Testis (tissue), 3 donors: ENCODE results near the gene BCAS3. TPM values are rescaled to one million over a fixed set of nuclear protein-coding genes. Genes with fewer than 3 reads are reported as not detected.

Experiments
- DNase-seq: peaks from one replicate; pipeline ENCODE4 v3.0.0-alpha.2; 2019
- H3K27ac ChIP-seq, 2 donors: fragments of 200-600 bp; sonication (generic); one replicate each; pipeline ENCODE4 v1.5.1; 2019
- H3K27me3 ChIP-seq: fragments of 200-600 bp; sonication (generic); one replicate; pipeline ENCODE4 v1.5.1; 2019
- H3K36me3 ChIP-seq: fragments of 200-600 bp; sonication (generic); one replicate; pipeline ENCODE4 v1.5.1; 2017; ENCODE audit warnings: low read depth; ENCODE audit errors: missing control alignments
- H3K4me1 ChIP-seq: fragments of 200-600 bp; sonication (generic); one replicate; pipeline ENCODE4 v1.5.1; 2019
- H3K4me3 ChIP-seq, 2 donors: fragments of 200-600 bp; sonication (generic); one replicate each; pipeline ENCODE4 v1.5.1; 2017 to 2019
- H3K9me3 ChIP-seq: fragments of 200-600 bp; sonication (generic); one replicate; pipeline ENCODE4 v1.5.1; 2017
- CTCF ChIP-seq, 3 experiments: fragments of 450-650 bp in 2 of 3; fragments of 200-600 bp in 1 of 3; sonication (generic) in 1 of 3; IDR thresholded peaks; one replicate each; pipeline ENCODE4 v1.5.1; 2016 to 2019; ENCODE audit warnings: antibody characterized with exemption in 3 of 3, mild to moderate bottlenecking in 2 of 3, moderate library complexity in 1 of 3
- POLR2A ChIP-seq: fragments of 450-650 bp; IDR thresholded peaks from one replicate; pipeline ENCODE4 v1.6.1; 2017; ENCODE audit warnings: antibody characterized with exemption, mild to moderate bottlenecking, moderate library complexity
- WGBS, 2 donors: methylation state at CpG; one replicate each; pipeline ENCODE4 v1.1.5; 2018; 5-methylcytosine and 5-hydroxymethylcytosine counted together
- intact Hi-C: fragments of 100-400 bp; cut with DNase I; formaldehyde crosslinking; loops from one replicate; pipeline ENCODE4 v1.15.1; 2023; ENCODE audit warnings: low total_unique reads
- polyA plus RNA-seq: library from polyadenylated mRNA; stranded (reverse); fragments of 350-450 nt; fragmentation: Illumina TruSeq; extraction: RNeasy Lipid Tissue Mini Kit (QIAGEN cat#74804); gene quantifications from one replicate; pipeline ENCODE4 v1.2.3, GENCODE V29; 2014; ENCODE audit warnings: low read depth, low replicate concordance; ENCODE audit not compliant: insufficient read depth
- total RNA-seq, 2 donors: library from RNA; depleted of rRNA; stranded (reverse); fragments of >200 nt; gene quantifications; one replicate each; pipeline ENCODE4 v1.2.3, GENCODE V29; 2016

Gene BCAS3
- total and polyA plus RNA-seq, 3 donors from 2014 or later, result 54.8 to 96.7 (median 73.0) TPM

GRCh38 chr17:60641810-60642220 lies 35.8 kb upstream of the BCAS3 start:
- WGBS, 2 donors, result 20 to 43% methylated on average over 1 of the region's 1 CpG
- Histone ChIP-seq H3K27ac (no peak overlapping the region), H3K4me3 (no peak overlapping the region), H3K9me3 (no peaks in the 10 kb centered on the region), H3K4me1 (peaks cover 4% of the 10 kb centered on the region), H3K27me3 (no peaks in the 10 kb centered on the region), H3K36me3 (no peaks in the 10 kb centered on the region)
- peak; percentile 81 for DNase-seq
- intact Hi-C loops, result no loop called here
- TF ChIP-seq POLR2A, result no peak
- peak in 2 of 3 experiments; percentile 27 to 35 for TF ChIP-seq CTCF (IDR thresholded peaks at IDR 0.05)

GRCh38 chr17:60645918-60646523 lies 31.6 kb upstream of the BCAS3 start:
- H3K9me3 ChIP-seq, result no peaks in the 10 kb centered on the region
- no peak for DNase-seq
- peaks cover 4% of the 10 kb centered on the region for H3K4me1 ChIP-seq
- H3K36me3 ChIP-seq, result no peaks in the 10 kb centered on the region
- 64 to 69% methylated on average over 3 of the region's 3 CpGs for WGBS, 2 donors
- peak overlapping the region; percentile 29 to 60 for H3K27ac ChIP-seq
- H3K4me3 ChIP-seq, result no peak overlapping the region
- intact Hi-C loops, result no loop called here
- TF ChIP-seq POLR2A, result no peak
- TF ChIP-seq CTCF (IDR thresholded peaks at IDR 0.05), result no peak
- H3K27me3 ChIP-seq, result no peaks in the 10 kb centered on the region

GRCh38 chr17:60646701-60647100 lies 30.9 kb upstream of the BCAS3 start:
- intact Hi-C loops, result no loop called here
- no peak overlapping the region for H3K4me3 ChIP-seq
- no peaks in the 10 kb centered on the region for H3K9me3 ChIP-seq
- whole genome bisulfite sequencing, 2 donors, result 67 to 79% methylated on average over 3 of the region's 3 CpGs
- H3K27ac ChIP-seq, result peak overlapping the region; percentile 27 to 60
- TF ChIP-seq CTCF (IDR thresholded peaks at IDR 0.05) (no peak), POLR2A (no peak)
- H3K36me3 ChIP-seq, result no peaks in the 10 kb centered on the region
- H3K27me3 ChIP-seq, result no peaks in the 10 kb centered on the region
- H3K4me1 ChIP-seq, result peaks cover under 1% of the 10 kb centered on the region
- no peak for DNase-seq

- TF ChIP-seq POLR2A (no peak), CTCF (IDR thresholded peaks at IDR 0.05) (no peak)
- H3K4me3 ChIP-seq, result no peak overlapping the region
- H3K36me3 ChIP-seq, result no peaks in the 10 kb centered on the region
- no peak for DNase-seq
- H3K27me3 ChIP-seq, result no peaks in the 10 kb centered on the region
- 66 to 74% methylated on average over 1 of the region's 1 CpG for WGBS, 2 donors
- intact Hi-C loops, result no loop called here
- H3K27ac ChIP-seq, result peak overlapping the region in 1 of 2 donors; percentile 6
- no peaks in the 10 kb centered on the region for H3K4me1 ChIP-seq
- H3K9me3 ChIP-seq, result no peaks in the 10 kb centered on the region
Observed at GRCh38 chr17:60647705-60648104, 29.9 kb upstream of the BCAS3 start.
